DND-41 (cell line): Measurements from ENCODE around the gene EPHB1.

Source experiments
- EZH2 ChIP-seq: IDR thresholded peaks from 3 replicates; pipeline ENCODE4 v1.6.1; 2012; ENCODE audit warnings: borderline replicate concordance, low read depth, mild to moderate bottlenecking, moderate library complexity, low read length, inconsistent platforms; ENCODE audit not compliant: severe bottlenecking
- TF ChIP-seq, protein P1 (sequence below): IDR thresholded peaks from 2 replicates; pipeline ENCODE4 v1.5.1; 2012; ENCODE audit warnings: borderline replicate concordance, low read length, moderate library complexity, mild to moderate bottlenecking; ENCODE audit not compliant: poor library complexity, severe bottlenecking; ENCODE audit errors: extremely low read depth

DNA sequence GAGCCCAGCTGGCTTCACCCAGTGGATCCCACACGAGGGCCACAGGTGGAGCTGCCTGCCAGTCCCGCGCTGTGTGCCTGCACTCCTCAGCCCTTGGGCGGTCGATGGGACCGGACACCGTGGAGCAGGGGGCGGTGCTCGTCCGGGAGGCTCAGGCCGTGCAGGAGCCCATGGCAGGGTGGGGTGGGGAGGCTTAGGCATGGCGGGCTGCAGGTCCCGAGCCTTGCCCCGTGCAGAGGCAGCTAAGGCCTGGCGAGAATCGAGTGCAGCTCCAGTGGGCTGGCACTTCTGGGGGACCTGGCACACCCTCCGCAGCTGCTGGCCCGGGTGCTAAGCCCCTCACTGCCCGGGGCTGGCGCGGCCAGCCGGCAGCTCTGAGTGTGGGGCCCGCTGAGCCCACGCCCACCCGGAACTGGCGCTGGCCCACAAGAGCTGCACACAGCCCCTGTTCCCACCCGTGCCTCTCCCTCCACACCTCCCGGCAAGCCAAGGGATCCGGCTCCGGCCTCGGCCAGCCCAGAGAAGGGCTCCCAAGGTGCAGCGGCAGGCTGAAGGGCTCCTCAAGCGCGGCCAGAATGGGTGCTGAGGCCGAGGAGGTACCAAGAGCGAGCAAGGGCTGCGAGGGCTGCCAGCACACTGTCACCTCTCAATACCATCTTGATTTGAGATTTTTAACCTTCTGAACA is 121.4 kb downstream of the EPHB1 start:
- TF ChIP-seq, protein P1, sequence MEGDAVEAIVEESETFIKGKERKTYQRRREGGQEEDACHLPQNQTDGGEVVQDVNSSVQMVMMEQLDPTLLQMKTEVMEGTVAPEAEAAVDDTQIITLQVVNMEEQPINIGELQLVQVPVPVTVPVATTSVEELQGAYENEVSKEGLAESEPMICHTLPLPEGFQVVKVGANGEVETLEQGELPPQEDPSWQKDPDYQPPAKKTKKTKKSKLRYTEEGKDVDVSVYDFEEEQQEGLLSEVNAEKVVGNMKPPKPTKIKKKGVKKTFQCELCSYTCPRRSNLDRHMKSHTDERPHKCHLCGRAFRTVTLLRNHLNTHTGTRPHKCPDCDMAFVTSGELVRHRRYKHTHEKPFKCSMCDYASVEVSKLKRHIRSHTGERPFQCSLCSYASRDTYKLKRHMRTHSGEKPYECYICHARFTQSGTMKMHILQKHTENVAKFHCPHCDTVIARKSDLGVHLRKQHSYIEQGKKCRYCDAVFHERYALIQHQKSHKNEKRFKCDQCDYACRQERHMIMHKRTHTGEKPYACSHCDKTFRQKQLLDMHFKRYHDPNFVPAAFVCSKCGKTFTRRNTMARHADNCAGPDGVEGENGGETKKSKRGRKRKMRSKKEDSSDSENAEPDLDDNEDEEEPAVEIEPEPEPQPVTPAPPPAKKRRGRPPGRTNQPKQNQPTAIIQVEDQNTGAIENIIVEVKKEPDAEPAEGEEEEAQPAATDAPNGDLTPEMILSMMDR, result no peak
- TF ChIP-seq EZH2, result no peak
